ENCODE measurements around the gene AFAP1L2.

GRCh38 chr10:114402233-114402632 lies 2.1 kb downstream of the AFAP1L2 start:
- TF ChIP-seq, protein P1, sequence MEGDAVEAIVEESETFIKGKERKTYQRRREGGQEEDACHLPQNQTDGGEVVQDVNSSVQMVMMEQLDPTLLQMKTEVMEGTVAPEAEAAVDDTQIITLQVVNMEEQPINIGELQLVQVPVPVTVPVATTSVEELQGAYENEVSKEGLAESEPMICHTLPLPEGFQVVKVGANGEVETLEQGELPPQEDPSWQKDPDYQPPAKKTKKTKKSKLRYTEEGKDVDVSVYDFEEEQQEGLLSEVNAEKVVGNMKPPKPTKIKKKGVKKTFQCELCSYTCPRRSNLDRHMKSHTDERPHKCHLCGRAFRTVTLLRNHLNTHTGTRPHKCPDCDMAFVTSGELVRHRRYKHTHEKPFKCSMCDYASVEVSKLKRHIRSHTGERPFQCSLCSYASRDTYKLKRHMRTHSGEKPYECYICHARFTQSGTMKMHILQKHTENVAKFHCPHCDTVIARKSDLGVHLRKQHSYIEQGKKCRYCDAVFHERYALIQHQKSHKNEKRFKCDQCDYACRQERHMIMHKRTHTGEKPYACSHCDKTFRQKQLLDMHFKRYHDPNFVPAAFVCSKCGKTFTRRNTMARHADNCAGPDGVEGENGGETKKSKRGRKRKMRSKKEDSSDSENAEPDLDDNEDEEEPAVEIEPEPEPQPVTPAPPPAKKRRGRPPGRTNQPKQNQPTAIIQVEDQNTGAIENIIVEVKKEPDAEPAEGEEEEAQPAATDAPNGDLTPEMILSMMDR (IDR thresholded peaks at IDR 0.05; ENCODE audit: low read depth, low read length) = no peak
- no peak for TF ChIP-seq EZH2phosphoT487 (IDR thresholded peaks at IDR 0.05; ENCODE audit: low read depth)
